Measurements from ENCODE around the gene STON2. TPM values are rescaled to one million over a fixed set of nuclear protein-coding genes. Genes with fewer than 3 reads are reported as not detected.

Gene STON2
- 0.93 to 1.6 TPM (median 1.0 TPM) in 5 replicates for total RNA-seq (2022; extraction: Qiagen RNA extraction; ENCODE audit: low read depth)

DNA sequence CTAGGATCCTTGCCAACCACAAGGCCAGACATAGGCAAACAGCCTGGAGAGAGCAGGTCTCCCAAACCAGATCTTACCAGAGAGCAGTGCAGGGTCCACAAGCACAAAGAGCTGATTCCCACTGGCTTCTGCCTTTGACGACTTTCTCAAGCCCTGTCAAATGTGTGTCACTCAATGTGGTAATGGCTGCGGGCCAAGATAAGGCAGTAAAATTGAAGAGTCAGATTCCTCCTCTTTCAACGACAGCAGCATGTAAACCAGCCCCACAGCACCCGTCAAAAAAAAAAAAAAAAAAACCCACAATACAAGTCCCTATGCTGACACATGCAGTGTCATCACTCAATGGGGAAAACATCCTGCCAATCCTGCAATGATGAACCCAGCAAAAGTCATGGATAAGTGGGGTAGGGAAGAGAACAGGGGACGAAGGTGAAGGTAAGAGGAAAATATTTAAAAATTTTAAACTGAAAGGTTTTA is at the start of gene STON2:
TSS of gene STON2 (minus strand) at position 123 of the 477 bp plus-strand sequence. CDS start 1,942 bp downstream, outside the sequence.

GRCh38 chr14:81220830-81221578 is 179.1 kb downstream of the STON2 start, which contains the start of gene GTF2A1:
Gene GTF2A1 (minus strand): TSS chr14:81220959. CDS start chr14:81220518, 441 bp downstream.

Other genes starting within 250 kb of the STON2 start
- 9.9 to 18.9 TPM (median 13.3 TPM) in 5 replicates for gene GTF2A1, start 179.4 kb downstream of the STON2 start, total RNA-seq (2022; extraction: Qiagen RNA extraction; ENCODE audit: low read depth)
- 13.9 to 27.6 TPM (median 22.8 TPM) in 5 replicates for gene SEL1L, start 133.5 kb upstream of the STON2 start, total RNA-seq (2022; extraction: Qiagen RNA extraction; ENCODE audit: low read depth)